Spinal cord (tissue), 10 donors: Measurements from ENCODE around the gene SUN2. TPM values are rescaled to one million over a fixed set of nuclear protein-coding genes. Genes with fewer than 3 reads are reported as not detected.

ENCODE experiments used
- DNase-seq, 6 donors: peaks; one replicate each; pipeline versions ENCODE4 v3.0.0 to v3.0.0-alpha.2; 2013 to 2015; ENCODE audit warnings: low spot score in 6 of 6, low read depth in 4 of 6
- H3K27ac ChIP-seq: one replicate; pipeline ENCODE4 v1.5.1; 2013; ENCODE audit warnings: low read depth, low read length, control low read depth
- H3K27me3 ChIP-seq: one replicate; pipeline ENCODE4 v1.6.1; 2013; ENCODE audit warnings: low read length; ENCODE audit not compliant: control insufficient read depth, insufficient read depth
- H3K36me3 ChIP-seq: one replicate; pipeline ENCODE4 v1.6.1; 2013; ENCODE audit warnings: low read length; ENCODE audit not compliant: control insufficient read depth, insufficient read depth
- H3K4me1 ChIP-seq: one replicate; pipeline ENCODE4 v1.6.1; 2013; ENCODE audit warnings: low read length; ENCODE audit not compliant: control insufficient read depth, insufficient read depth
- H3K4me3 ChIP-seq: one replicate; pipeline ENCODE4 v1.5.1; 2013; ENCODE audit warnings: low read depth, low read length, control low read depth
- H3K9me3 ChIP-seq: one replicate; pipeline ENCODE4 v1.6.1; 2013; ENCODE audit warnings: low read length; ENCODE audit not compliant: control insufficient read depth, insufficient read depth
- WGBS: methylation state at CpG from one replicate; pipeline ENCODE4 v1.1.5; 2013; ENCODE audit warnings: missing lambda C conversion rate; ENCODE audit not compliant: insufficient coverage; 5-methylcytosine and 5-hydroxymethylcytosine counted together
- polyA plus RNA-seq, 2 donors: library from polyadenylated mRNA; unstranded; fragments of 120-200 nt; gene quantifications; one replicate each; pipeline ENCODE4 v1.2.1, GENCODE V29; 2013; ENCODE audit not compliant: insufficient read length in 2 of 2
- total RNA-seq, 2 donors: library from RNA; depleted of rRNA in 1 of 2; stranded (reverse); fragments of 120-200 nt in 1 of 2; fragments of >200 nt in 1 of 2; gene quantifications; one replicate each; pipeline versions ENCODE4 v1.2.3 to v1.2.4, GENCODE V29; 2013 to 2014
- donor health status: healthy.

Gene SUN2
- total and polyA plus RNA-seq, 4 donors = 33.2 to 66.9 (median 46.0) TPM

DNA sequence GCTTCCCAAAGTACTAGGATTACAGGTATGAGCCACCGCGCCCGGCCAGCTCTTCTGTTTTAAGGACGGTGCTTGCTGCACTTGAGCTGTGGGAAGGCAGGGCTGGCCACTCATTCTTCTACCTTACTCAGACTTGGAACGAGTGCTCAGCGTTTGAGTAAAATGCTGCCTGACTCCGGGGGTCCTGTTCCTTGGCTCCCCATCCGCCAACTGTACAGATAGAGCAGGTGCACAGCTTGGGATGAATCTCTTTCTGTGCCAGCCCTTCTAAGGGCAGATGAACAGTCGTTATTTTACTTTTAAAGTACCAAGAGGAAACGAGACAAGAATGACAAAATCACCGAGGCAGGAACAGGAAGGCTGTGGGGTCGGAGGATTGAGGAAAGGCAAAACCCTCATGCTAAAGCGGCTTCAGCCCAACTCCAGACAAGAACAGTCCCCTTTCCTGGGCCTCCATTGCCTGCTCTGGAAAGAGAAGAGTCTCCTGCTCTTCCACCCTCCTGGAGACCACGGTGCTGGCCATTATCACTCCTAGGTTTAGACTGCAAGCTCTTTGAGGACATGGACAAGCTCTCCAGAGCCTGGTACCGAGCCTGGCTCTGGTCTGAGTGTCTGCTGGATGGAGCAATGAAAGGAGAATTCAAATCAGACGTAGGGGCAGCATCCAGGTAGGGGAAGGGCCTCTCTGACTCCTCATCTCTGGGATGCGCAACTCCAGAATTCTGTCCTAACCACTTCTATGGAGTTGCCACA is 1.1 kb upstream of the SUN2 start:
- Histone ChIP-seq H3K27me3 (no peaks in the 10 kb centered on the region), H3K27ac (no peak overlapping the region), H3K9me3 (no peaks in the 10 kb centered on the region), H3K4me3 (peak overlapping the region; percentile 56), H3K36me3 (peaks cover 10% of the 10 kb centered on the region), H3K4me1 (peaks cover 42% of the 10 kb centered on the region)
- DNase-seq = peak in 2 of 6 donors; percentile 25 to 42
- 40% methylated on average over 7 of the region's 17 CpGs for WGBS

DNA sequence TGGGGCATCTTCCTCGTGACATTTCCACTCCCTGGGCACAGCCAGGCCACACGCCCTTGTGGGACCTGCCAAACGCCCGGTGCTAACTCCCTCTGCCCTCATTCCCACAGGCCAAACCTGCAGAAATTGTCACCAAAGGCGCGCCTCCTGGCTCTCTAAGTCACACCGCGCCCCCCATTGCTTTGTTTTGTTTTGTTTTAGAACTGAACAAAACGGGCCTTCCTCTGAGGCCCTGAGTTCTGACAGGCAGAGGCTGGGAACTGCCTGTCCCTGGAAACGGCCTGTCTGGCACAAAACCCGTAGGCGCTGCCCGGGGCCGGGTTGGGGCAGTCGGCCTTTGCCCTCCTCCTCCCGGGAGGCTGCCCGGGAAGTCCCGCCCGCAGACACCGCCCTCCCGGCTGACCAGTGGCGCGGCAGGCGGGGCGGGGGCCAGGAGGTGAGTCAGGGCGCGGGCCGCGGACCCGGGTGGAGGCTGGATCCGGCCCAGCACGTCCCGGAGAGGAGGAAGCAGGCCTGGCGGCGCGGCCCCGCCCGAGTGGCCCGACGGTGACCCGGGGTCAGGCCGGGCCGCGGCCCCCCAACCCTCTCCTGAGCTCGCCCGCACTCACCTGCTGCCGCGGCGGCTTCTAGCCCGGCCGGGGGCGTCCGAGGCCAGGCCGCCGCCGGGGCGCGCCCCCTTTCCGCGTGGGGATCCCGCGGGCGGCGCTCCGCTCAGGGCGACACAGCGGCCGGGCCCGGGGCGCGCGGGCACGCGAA is 465 bp downstream of the SUN2 start:
- peak in 3 of 6 donors; percentile 28 to 68 (median 58) for DNase-seq
- WGBS = under 1% methylated on average over 74 of the region's 74 CpGs
- Histone ChIP-seq H3K9me3 (no peaks in the 10 kb centered on the region), H3K27ac (peak overlapping the region; percentile 75), H3K27me3 (no peaks in the 10 kb centered on the region), H3K36me3 (peaks cover 25% of the 10 kb centered on the region), H3K4me3 (peak overlapping the region; percentile 58), H3K4me1 (peaks cover 42% of the 10 kb centered on the region)

- DNase-seq = peak in 1 of 6 donors; percentile 38
- H3K27ac ChIP-seq = peak overlapping the region; percentile 75
- 19% methylated on average over 11 of the region's 12 CpGs for WGBS
Observed at GRCh38 chr22:38754751-38755154, 1.0 kb downstream of the SUN2 start.

DNA sequence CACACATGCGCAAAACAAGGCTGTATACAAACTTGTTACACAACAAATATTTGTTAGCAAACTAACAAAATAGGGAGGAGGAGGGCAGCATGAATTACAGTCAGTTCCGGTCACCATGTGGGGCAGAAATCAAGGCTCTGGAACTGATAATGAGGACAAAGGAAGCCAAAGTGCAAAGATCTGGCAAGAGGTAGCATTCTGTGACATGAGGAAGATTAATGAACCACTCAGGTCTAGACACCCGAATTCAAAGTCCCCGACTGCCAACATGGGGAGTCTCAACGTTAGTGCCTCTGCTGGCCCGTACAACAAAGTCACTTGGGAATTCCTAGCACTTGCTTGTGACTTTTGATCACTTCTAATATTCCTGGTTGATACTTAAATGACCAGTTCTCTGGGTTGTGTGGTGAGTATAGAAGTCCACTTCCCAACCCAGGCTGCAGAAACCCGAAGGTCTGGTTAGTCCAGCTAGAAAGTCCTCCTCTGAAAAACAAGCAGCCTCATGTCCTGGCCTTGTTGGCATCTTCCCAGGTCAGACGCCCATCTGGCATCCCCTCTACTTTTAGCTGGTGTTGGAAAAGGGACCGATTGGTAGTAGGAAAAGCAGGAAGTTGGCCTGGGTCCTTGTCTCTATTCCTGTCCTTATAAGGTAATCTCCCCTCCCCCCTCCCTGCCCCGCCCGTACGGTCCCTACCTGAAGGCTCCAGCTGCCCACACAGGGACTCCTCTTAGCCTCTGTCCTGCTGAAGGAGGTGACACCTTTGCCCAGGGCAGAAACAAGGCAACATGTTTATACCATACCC is 1.6 kb downstream of the SUN2 start:
- Histone ChIP-seq H3K36me3 (peaks cover 37% of the 10 kb centered on the region), H3K27me3 (no peaks in the 10 kb centered on the region), H3K27ac (peak overlapping the region; percentile 75), H3K9me3 (no peaks in the 10 kb centered on the region), H3K4me3 (peak overlapping the region; percentile 58), H3K4me1 (peaks cover 40% of the 10 kb centered on the region)
- WGBS = 33% methylated on average over 7 of the region's 12 CpGs
- peak in 2 of 6 donors; percentile 51 to 70 for DNase-seq

More at GRCh38 chr22:38754751-38755154, 1.0 kb downstream of the SUN2 start:
- H3K4me1 ChIP-seq = peaks cover 40% of the 10 kb centered on the region
- H3K36me3 ChIP-seq = peaks cover 31% of the 10 kb centered on the region
- no peaks in the 10 kb centered on the region for H3K27me3 ChIP-seq
- no peaks in the 10 kb centered on the region for H3K9me3 ChIP-seq
- peak overlapping the region; percentile 58 for H3K4me3 ChIP-seq

GRCh38 chr22:38751422-38752346 is 4.1 kb downstream of the SUN2 start:
- H3K27me3 ChIP-seq = no peaks in the 10 kb centered on the region

GRCh38 chr22:38751066-38751421 is 4.8 kb downstream of the SUN2 start:
- WGBS = 92% methylated on average over 10 of the region's 12 CpGs
- Histone ChIP-seq H3K27me3 (no peaks in the 10 kb centered on the region), H3K27ac (no peak overlapping the region), H3K4me3 (no peak overlapping the region), H3K4me1 (peaks cover 22% of the 10 kb centered on the region), H3K36me3 (peaks cover 63% of the 10 kb centered on the region), H3K9me3 (no peaks in the 10 kb centered on the region)
- no peak for DNase-seq

More at GRCh38 chr22:38751422-38752346, 4.1 kb downstream of the SUN2 start:
- 76% methylated on average over 21 of the region's 24 CpGs for WGBS
- peaks cover 56% of the 10 kb centered on the region for H3K36me3 ChIP-seq
- peaks cover 28% of the 10 kb centered on the region for H3K4me1 ChIP-seq
- no peak overlapping the region for H3K4me3 ChIP-seq
- no peak for DNase-seq
- no peak overlapping the region for H3K27ac ChIP-seq
- no peaks in the 10 kb centered on the region for H3K9me3 ChIP-seq

- H3K27me3 ChIP-seq = no peaks in the 10 kb centered on the region
- WGBS = 96% methylated on average over 17 of the region's 17 CpGs
- no peak for DNase-seq
- H3K4me1 ChIP-seq = peaks cover 22% of the 10 kb centered on the region
- H3K4me3 ChIP-seq = no peak overlapping the region
- no peak overlapping the region for H3K27ac ChIP-seq
- H3K36me3 ChIP-seq = peaks cover 67% of the 10 kb centered on the region
- H3K9me3 ChIP-seq = no peaks in the 10 kb centered on the region
Observed at GRCh38 chr22:38750638-38751037, 5.2 kb downstream of the SUN2 start.

- WGBS = 87% methylated on average over 14 of the region's 14 CpGs
- Histone ChIP-seq H3K4me1 (peaks cover 19% of the 10 kb centered on the region), H3K4me3 (no peak overlapping the region), H3K9me3 (no peaks in the 10 kb centered on the region), H3K27me3 (no peaks in the 10 kb centered on the region), H3K27ac (no peak overlapping the region), H3K36me3 (peaks cover 71% of the 10 kb centered on the region)
- DNase-seq = no peak
Observed at GRCh38 chr22:38750104-38750503, 5.7 kb downstream of the SUN2 start.
